Mesodermal cell (in vitro differentiated cells): ENCODE results near the gene ANXA11.
A peak's percentile ranks its signal among the peaks of the same experiment; 100 is the strongest.
"Not testable (repeated sequence)": the region's sequence is repeated elsewhere in the genome, so short reads cannot be mapped to it uniquely, and the experiment has no call there.

Source experiments
- H3K27ac ChIP-seq: 2 replicates; pipeline ENCODE4 v1.7.0; 2013; ENCODE audit warnings: mild to moderate bottlenecking, low read depth, low read length, moderate library complexity; ENCODE audit not compliant: severe bottlenecking
- H3K36me3 ChIP-seq: 2 replicates; pipeline ENCODE4 v1.7.1; 2013; ENCODE audit warnings: mild to moderate bottlenecking, low read length, moderate library complexity; ENCODE audit not compliant: control insufficient read depth, insufficient read depth
- H3K4me1 ChIP-seq: one replicate; pipeline ENCODE4 v1.7.1; 2013; ENCODE audit warnings: mild to moderate bottlenecking, low read length; ENCODE audit not compliant: insufficient read depth, control insufficient read depth, poor library complexity, severe bottlenecking
- H3K4me3 ChIP-seq: 2 replicates; pipeline ENCODE4 v1.7.0; 2013; ENCODE audit warnings: low read length, control low read depth, mild to moderate bottlenecking; ENCODE audit not compliant: insufficient read depth, poor library complexity, severe bottlenecking; ENCODE audit errors: extremely low read depth
- H3K9me3 ChIP-seq: 2 replicates; pipeline ENCODE4 v1.7.1; 2013; ENCODE audit warnings: mild to moderate bottlenecking, low read length, moderate library complexity; ENCODE audit not compliant: control insufficient read depth
- WGBS, 2 experiments: methylation state at CpG; one replicate each; pipeline ENCODE4 v1.1.5; 2013; ENCODE audit warnings: missing lambda C conversion rate in 2 of 2; ENCODE audit not compliant: insufficient coverage in 2 of 2; 5-methylcytosine and 5-hydroxymethylcytosine counted together

ANXA11 gene

GRCh38 chr10:80154978-80155695, 50.2 kb downstream of the ANXA11 start:
- H3K27ac ChIP-seq, result peak overlapping the region; percentile 90
- H3K36me3 ChIP-seq, result peaks cover 76% of the 10 kb centered on the region
- WGBS, 2 experiments, result 61 to 70% methylated on average over 4 to 7 of the region's 10 CpGs
- peaks cover 42% of the 10 kb centered on the region for H3K4me1 ChIP-seq
- no peak overlapping the region for H3K4me3 ChIP-seq
- no peaks in the 10 kb centered on the region for H3K9me3 ChIP-seq

DNA sequence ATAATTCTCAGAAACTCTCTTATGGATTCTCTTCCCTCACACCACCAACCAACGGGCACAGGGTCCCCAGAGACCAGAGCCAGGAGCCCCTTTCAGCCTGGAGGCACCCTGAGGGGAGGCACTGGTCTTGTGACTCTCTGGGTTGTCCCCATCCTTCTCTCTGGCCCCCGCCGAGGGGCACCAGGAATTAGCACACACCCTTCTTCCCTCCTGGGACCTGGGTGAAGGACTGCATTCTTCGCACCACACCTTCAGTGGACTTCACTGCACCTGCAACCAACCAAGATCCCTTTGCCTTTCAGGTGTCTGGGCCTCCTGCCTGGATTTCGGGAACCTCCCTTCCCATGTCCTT, 50.7 kb downstream of the ANXA11 start:
- H3K4me3 ChIP-seq, result no peak overlapping the region
- H3K4me1 ChIP-seq, result peaks cover 38% of the 10 kb centered on the region
- 89 to 98% methylated on average over 5 of the region's 5 CpGs for WGBS, 2 experiments
- peaks cover 81% of the 10 kb centered on the region for H3K36me3 ChIP-seq
- H3K27ac ChIP-seq, result peak overlapping the region; percentile 90
- H3K9me3 ChIP-seq, result no peaks in the 10 kb centered on the region

DNA sequence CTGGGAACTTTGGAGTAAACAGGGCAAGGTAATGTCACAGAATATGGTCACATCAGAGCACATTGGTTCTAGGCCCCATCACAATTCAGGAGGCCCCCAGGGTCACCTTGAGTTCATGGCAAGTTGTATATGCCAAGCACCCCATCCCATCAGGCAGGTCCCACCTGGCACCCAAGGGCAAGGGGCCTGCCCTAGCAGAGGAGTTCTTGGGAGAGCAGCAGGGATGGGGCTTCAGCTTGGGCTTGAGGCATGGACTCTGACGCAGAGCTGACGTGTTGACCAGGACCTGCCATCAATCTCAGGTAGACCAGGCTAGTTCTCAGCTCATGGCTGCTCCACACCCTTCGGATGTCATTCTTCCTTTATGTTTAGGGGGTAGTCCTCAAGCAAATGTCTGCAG, 51.9 kb downstream of the ANXA11 start:
- H3K9me3 ChIP-seq, result no peaks in the 10 kb centered on the region

DNA sequence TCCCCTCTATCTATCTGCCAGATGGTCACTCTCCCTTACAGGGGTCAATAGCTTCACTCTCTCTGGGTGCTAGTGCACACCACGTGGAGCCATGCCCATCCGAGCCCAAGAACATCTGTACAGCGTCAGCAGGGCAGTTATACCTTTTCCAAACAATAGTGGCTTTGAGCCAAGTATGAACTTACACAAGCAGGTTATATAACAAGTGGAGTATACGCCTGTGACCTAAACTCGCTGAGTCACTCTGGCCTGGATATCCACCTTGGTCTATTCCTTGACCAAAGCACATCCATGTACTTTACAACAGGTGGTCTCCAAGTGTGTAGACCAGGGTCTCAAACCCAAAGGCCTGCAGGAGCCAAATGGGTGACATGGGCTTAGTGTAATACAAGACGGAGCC, 52.5 kb downstream of the ANXA11 start:
- H3K36me3 ChIP-seq, result peaks cover 80% of the 10 kb centered on the region
- 95 to 100% methylated on average over 4 to 6 of the region's 6 CpGs for WGBS, 2 experiments
- no peak overlapping the region for H3K4me3 ChIP-seq
- H3K27ac ChIP-seq, result no peak overlapping the region
- H3K4me1 ChIP-seq, result peaks cover 22% of the 10 kb centered on the region
- H3K9me3 ChIP-seq, result no peaks in the 10 kb centered on the region

More for the DNA sequence above, 51.9 kb downstream of the ANXA11 start:
- WGBS, 2 experiments, result 50 to 67% methylated on average over 2 to 3 of the region's 3 CpGs
- Histone ChIP-seq H3K36me3 (peaks cover 81% of the 10 kb centered on the region), H3K4me1 (peaks cover 28% of the 10 kb centered on the region), H3K4me3 (no peak overlapping the region), H3K27ac (no peak overlapping the region)

GRCh38 chr10:80150172-80150571, 55.2 kb downstream of the ANXA11 start:
- peaks cover 55% of the 10 kb centered on the region for H3K36me3 ChIP-seq
- H3K4me1 ChIP-seq, result peaks cover 9% of the 10 kb centered on the region
- WGBS, 2 experiments, result 50% methylated on average over 2 of the region's 2 CpGs
- H3K27ac ChIP-seq, result no peak overlapping the region
- no peaks in the 10 kb centered on the region for H3K9me3 ChIP-seq
- H3K4me3 ChIP-seq, result no peak overlapping the region

DNA sequence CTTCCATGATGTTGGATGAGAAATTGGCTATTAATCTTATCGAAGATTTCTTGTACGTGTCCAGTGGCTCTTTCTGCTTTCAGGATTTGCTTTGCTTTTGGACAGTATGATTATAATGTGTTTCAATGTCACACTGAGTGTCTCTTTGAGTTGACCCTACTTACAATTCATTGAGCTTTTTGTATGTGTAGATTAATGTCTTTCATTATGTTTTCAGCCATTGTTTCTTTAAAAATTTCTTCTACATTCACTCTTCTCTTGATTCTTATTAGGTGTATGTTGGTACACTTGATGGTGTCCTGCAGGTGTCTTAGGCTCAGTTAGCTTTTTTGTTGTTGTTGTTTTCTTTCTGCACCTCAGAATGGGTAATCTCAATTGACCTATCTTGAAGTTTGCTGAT, 56.2 kb downstream of the ANXA11 start:
- no peaks in the 10 kb centered on the region for H3K9me3 ChIP-seq
- WGBS, 2 experiments, result no CpG with 5 or more reads among the region's 2 CpGs

GRCh38 chr10:80148166-80148805, 57.1 kb downstream of the ANXA11 start:
- Histone ChIP-seq H3K36me3 (peaks cover 40% of the 10 kb centered on the region), H3K9me3 (no peaks in the 10 kb centered on the region), H3K27ac (no peak overlapping the region), H3K4me3 (no peak overlapping the region), H3K4me1 (peaks cover 3% of the 10 kb centered on the region)
- WGBS, 2 experiments, result 95 to 97% methylated on average over 2 to 3 of the region's 5 CpGs

More for the DNA sequence above, 56.2 kb downstream of the ANXA11 start:
- Histone ChIP-seq H3K4me1 (peaks cover 3% of the 10 kb centered on the region), H3K36me3 (peaks cover 48% of the 10 kb centered on the region), H3K27ac (no peak overlapping the region), H3K4me3 (no peak overlapping the region)

GRCh38 chr10:80146918-80147317, 58.4 kb downstream of the ANXA11 start:
- H3K9me3 ChIP-seq, result no peaks in the 10 kb centered on the region
- no peak overlapping the region for H3K27ac ChIP-seq
- peaks cover 26% of the 10 kb centered on the region for H3K36me3 ChIP-seq
- peaks cover 3% of the 10 kb centered on the region for H3K4me1 ChIP-seq
- WGBS, 2 experiments, result 100% methylated on average over 1 of the region's 3 CpGs
- H3K4me3 ChIP-seq, result no peak overlapping the region

DNA sequence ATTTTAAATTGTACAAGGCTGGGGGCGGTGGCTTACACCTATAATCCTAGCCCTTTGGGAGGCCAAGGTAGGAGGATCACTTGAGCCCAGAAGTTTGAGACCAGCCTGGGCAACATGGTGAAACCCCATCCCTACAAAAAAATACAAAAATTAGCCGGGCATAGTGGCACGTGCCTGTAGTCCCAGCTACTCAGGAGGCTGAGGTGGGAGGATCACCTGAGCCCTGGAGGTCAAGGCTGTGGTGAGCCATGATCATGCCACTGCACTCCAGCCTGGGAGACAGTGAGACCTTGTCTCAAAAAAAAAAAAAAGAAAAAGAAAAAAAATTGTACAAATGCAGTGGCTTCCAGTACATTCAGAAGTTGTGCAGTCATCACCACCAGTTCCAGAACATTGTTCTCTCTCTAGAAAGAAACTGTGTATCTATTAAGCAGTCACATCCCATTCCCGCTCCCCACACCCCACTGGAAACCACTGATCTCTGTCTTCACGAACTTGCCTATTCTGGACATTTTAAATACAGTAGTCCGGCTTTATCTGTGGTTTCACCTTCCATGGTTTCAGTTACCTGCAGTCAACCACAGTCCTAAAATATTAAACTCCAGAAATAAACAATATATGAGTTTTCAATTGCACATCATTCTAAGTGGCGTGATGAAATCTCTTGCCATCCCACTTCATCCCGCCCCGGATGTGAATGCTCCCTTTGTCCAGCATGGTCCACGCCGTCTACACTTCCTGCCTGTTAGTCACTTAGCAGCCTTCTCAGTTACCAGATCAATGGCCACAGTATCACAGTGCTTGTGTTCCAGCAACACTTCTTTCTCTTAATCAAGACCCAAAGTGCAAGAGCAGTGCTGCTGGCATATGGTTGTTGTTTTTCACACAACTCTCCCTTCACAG, 59.7 kb downstream of the ANXA11 start:
- not testable (repeated sequence) for H3K9me3 ChIP-seq, H3K4me1 ChIP-seq, H3K27ac ChIP-seq, H3K4me3 ChIP-seq
- WGBS, 2 experiments, result 85 to 88% methylated on average over 9 to 11 of the region's 11 CpGs
- H3K36me3 ChIP-seq, result peaks cover 15% of the 10 kb centered on the region

DNA sequence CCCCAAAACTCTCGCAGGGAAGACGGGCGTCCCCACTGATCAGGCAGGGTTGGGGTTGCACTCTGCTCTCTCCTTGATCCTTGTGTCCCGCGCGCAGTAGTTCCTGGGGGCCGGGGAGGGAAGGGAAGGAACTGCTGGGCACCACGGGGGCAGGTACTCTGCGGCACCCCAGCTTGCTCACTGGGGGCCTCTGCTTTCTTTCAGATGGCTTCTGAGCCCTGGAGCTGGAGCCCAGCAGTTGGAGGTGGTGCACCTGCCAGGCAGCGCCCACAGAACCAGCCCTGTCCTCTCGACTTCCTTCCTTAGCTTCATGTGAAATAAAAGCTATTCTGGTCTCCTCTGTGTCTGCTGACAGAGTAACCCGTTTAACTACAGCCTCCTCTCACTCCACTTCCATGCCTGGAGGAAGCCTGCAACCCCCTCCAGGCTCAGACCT, 60.6 kb downstream of the ANXA11 start:
- Histone ChIP-seq H3K36me3 (peaks cover 6% of the 10 kb centered on the region), H3K4me3 (no peak overlapping the region), H3K4me1 (peaks cover 3% of the 10 kb centered on the region), H3K9me3 (no peaks in the 10 kb centered on the region), H3K27ac (no peak overlapping the region)
- 75 to 91% methylated on average over 7 to 9 of the region's 12 CpGs for WGBS, 2 experiments
